Smooth muscle cell (in vitro differentiated cells): ENCODE measurements around the gene TPST2. TPM values are rescaled to one million over a fixed set of nuclear protein-coding genes. Genes with fewer than 3 reads are reported as not detected.

Experiments used
- DNase-seq: peaks from one replicate; lab custom pipeline; 2025; ENCODE audit not compliant: unreplicated experiment; lab: John Stamatoyannopoulos, UW
- H2AFZ ChIP-seq: fragments of 200-600 bp; sonication (generic); 2 replicates; pipeline ENCODE4 v1.6.0; 2016; ENCODE audit warnings: antibody characterized with exemption, low read depth, mild to moderate bottlenecking
- H3F3A ChIP-seq: fragments of 200-600 bp; sonication (generic); 2 replicates; pipeline ENCODE4 v1.6.0; 2017; ENCODE audit warnings: antibody characterized with exemption, low read depth
- H3K27ac ChIP-seq: fragments of 200-600 bp; sonication (generic); 2 replicates; pipeline ENCODE4 v1.5.1; 2016; ENCODE audit warnings: low read depth, mild to moderate bottlenecking
- H3K27me3 ChIP-seq: fragments of 200-600 bp; sonication (generic); 2 replicates; pipeline ENCODE4 v1.6.1; 2016; ENCODE audit warnings: low read depth, mild to moderate bottlenecking
- H3K36me3 ChIP-seq: fragments of 200-600 bp; sonication (generic); 2 replicates; pipeline ENCODE4 v1.5.1; 2016; ENCODE audit warnings: low read depth
- H3K4me1 ChIP-seq: fragments of 200-600 bp; sonication (generic); 2 replicates; pipeline ENCODE4 v1.5.1; 2016; ENCODE audit warnings: low read depth
- H3K4me2 ChIP-seq: fragments of 200-600 bp; sonication (generic); 2 replicates; pipeline ENCODE4 v1.6.0; 2016; ENCODE audit warnings: mild to moderate bottlenecking
- H3K4me3 ChIP-seq: fragments of 200-600 bp; sonication (generic); 2 replicates; pipeline ENCODE4 v1.5.1; 2016; ENCODE audit warnings: mild to moderate bottlenecking
- H3K79me2 ChIP-seq: fragments of 200-600 bp; sonication (generic); 2 replicates; pipeline ENCODE4 v1.6.0; 2016; ENCODE audit warnings: low read depth, mild to moderate bottlenecking
- H3K9ac ChIP-seq: fragments of 200-600 bp; sonication (generic); 2 replicates; pipeline ENCODE4 v1.6.0; 2016; ENCODE audit warnings: low read depth
- H3K9me3 ChIP-seq: fragments of 200-600 bp; sonication (generic); replicated peaks from 2 replicates; pipeline ENCODE4 v1.5.1; 2016; ENCODE audit warnings: low read depth
- H4K20me1 ChIP-seq: fragments of 200-600 bp; sonication (generic); 2 replicates; pipeline ENCODE4 v1.6.0; 2016; ENCODE audit warnings: low read depth
- WGBS: methylation state at CpG from one replicate; pipeline ENCODE4 v1.1.7; 2016; ENCODE audit warnings: low lambda C conversion rate; 5-methylcytosine and 5-hydroxymethylcytosine counted together
- polyA plus RNA-seq: library from polyadenylated mRNA; unstranded; fragments of >200 nt; fragmentation: Nextera tagmentation; extraction: Ambion mirVana; gene quantifications from 2 replicates; pipeline ENCODE4 v1.2.1, GENCODE V29; 2016
- total RNA-seq: library from RNA; depleted of rRNA; stranded (reverse); fragments of >200 nt; gene quantifications from 2 replicates; pipeline ENCODE4 v1.2.3, GENCODE V29; 2014
- TF ChIP-seq, protein P1 (sequence below): fragments of 200-600 bp; sonication (generic); IDR thresholded peaks from 2 replicates; pipeline ENCODE4 v1.5.1; 2017; ENCODE audit warnings: borderline replicate concordance, mild to moderate bottlenecking, antibody characterized with exemption; ENCODE audit not compliant: insufficient read depth, poor library complexity, severe bottlenecking

TPST2 gene
- total and polyA plus RNA-seq, 2 experiments from 2014 or later: 44.1 to 48.5 TPM

- H3K79me2 ChIP-seq: peaks cover 70% of the 10 kb centered on the region
- no peaks in the 10 kb centered on the region for H3K27me3 ChIP-seq
Measured at GRCh38 chr22:26570864-26571525, 18.9 kb downstream of the TPST2 start.

DNA sequence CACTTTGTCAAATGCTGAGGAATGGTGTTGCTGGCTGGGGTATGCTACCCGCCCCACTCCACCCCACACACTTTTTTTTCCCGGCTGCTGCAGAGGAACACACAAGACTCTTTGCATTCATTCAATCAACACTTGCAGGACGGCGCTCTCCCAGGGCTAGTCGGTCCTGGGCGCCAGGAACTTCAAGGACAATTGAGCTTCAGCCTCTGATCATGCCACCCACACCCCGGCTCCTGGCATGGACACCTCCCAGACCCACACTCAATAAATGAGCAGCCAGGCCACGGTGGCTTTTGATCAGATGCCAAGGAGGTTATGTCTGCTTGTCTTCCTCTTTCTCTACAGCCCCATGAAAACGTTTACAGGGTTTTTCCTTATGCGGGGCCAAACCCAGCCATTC, 19.8 kb downstream of the TPST2 start:
- no peak overlapping the region for H3K9ac ChIP-seq
- no peak overlapping the region for H3K27ac ChIP-seq
- H3K36me3 ChIP-seq: no peaks in the 10 kb centered on the region
- H3F3A ChIP-seq: no peaks in the 10 kb centered on the region
- no peaks in the 10 kb centered on the region for H3K9me3 ChIP-seq
- no peak overlapping the region for H2AFZ ChIP-seq
- WGBS: 77% methylated on average over 10 of the region's 10 CpGs
- TF ChIP-seq, protein P1, sequence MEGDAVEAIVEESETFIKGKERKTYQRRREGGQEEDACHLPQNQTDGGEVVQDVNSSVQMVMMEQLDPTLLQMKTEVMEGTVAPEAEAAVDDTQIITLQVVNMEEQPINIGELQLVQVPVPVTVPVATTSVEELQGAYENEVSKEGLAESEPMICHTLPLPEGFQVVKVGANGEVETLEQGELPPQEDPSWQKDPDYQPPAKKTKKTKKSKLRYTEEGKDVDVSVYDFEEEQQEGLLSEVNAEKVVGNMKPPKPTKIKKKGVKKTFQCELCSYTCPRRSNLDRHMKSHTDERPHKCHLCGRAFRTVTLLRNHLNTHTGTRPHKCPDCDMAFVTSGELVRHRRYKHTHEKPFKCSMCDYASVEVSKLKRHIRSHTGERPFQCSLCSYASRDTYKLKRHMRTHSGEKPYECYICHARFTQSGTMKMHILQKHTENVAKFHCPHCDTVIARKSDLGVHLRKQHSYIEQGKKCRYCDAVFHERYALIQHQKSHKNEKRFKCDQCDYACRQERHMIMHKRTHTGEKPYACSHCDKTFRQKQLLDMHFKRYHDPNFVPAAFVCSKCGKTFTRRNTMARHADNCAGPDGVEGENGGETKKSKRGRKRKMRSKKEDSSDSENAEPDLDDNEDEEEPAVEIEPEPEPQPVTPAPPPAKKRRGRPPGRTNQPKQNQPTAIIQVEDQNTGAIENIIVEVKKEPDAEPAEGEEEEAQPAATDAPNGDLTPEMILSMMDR: no peak
- H3K4me1 ChIP-seq: peaks cover 20% of the 10 kb centered on the region
- H3K27me3 ChIP-seq: no peaks in the 10 kb centered on the region
- no peak overlapping the region for H3K4me3 ChIP-seq
- peaks cover 90% of the 10 kb centered on the region for H4K20me1 ChIP-seq
- no peak for DNase-seq
- H3K4me2 ChIP-seq: no peak overlapping the region
- H3K79me2 ChIP-seq: peaks cover 70% of the 10 kb centered on the region

More at GRCh38 chr22:26570864-26571525, 18.9 kb downstream of the TPST2 start:
- H3K4me2 ChIP-seq: no peak overlapping the region
- DNase-seq: no peak
- H3K4me1 ChIP-seq: peaks cover 16% of the 10 kb centered on the region
- no peak overlapping the region for H3K9ac ChIP-seq
- H3K4me3 ChIP-seq: no peak overlapping the region
- 94% methylated on average over 13 of the region's 13 CpGs for WGBS
- no peaks in the 10 kb centered on the region for H3K36me3 ChIP-seq
- no peaks in the 10 kb centered on the region for H3F3A ChIP-seq
- H4K20me1 ChIP-seq: peaks cover 92% of the 10 kb centered on the region
- TF ChIP-seq, protein P1: no peak
- H3K27ac ChIP-seq: no peak overlapping the region
- no peaks in the 10 kb centered on the region for H3K9me3 ChIP-seq
- H2AFZ ChIP-seq: no peak overlapping the region

GRCh38 chr22:26568207-26568706, 21.7 kb downstream of the TPST2 start:
- no peaks in the 10 kb centered on the region for H3K27me3 ChIP-seq
- H3F3A ChIP-seq: no peaks in the 10 kb centered on the region
- H3K27ac ChIP-seq: peak overlapping the region; percentile 79
- no peak for DNase-seq
- H3K79me2 ChIP-seq: peaks cover 73% of the 10 kb centered on the region
- TF ChIP-seq, protein P1: no peak
- peaks cover 20% of the 10 kb centered on the region for H3K4me1 ChIP-seq
- 36% methylated on average over 11 of the region's 11 CpGs for WGBS
- no peak overlapping the region for H3K4me3 ChIP-seq
- H3K9me3 ChIP-seq: no peaks in the 10 kb centered on the region
- H3K36me3 ChIP-seq: no peaks in the 10 kb centered on the region
- H4K20me1 ChIP-seq: peaks cover 90% of the 10 kb centered on the region
- no peak overlapping the region for H2AFZ ChIP-seq
- H3K9ac ChIP-seq: peak overlapping the region; percentile 48
- H3K4me2 ChIP-seq: peak overlapping the region; percentile 42

- peak overlapping the region; percentile 79 for H3K27ac ChIP-seq
- DNase-seq: no peak
- H3K4me1 ChIP-seq: peaks cover 20% of the 10 kb centered on the region
- 58% methylated on average over 2 of the region's 2 CpGs for WGBS
- peak overlapping the region; percentile 42 for H3K4me2 ChIP-seq
- no peaks in the 10 kb centered on the region for H3K27me3 ChIP-seq
- no peaks in the 10 kb centered on the region for H3K9me3 ChIP-seq
- TF ChIP-seq, protein P1: no peak
- no peak overlapping the region for H3K9ac ChIP-seq
- H3F3A ChIP-seq: no peaks in the 10 kb centered on the region
- no peaks in the 10 kb centered on the region for H3K36me3 ChIP-seq
- no peak overlapping the region for H3K4me3 ChIP-seq
- no peak overlapping the region for H2AFZ ChIP-seq
- H4K20me1 ChIP-seq: peaks cover 90% of the 10 kb centered on the region
- H3K79me2 ChIP-seq: peaks cover 76% of the 10 kb centered on the region
Measured at GRCh38 chr22:26567610-26568009, 22.3 kb downstream of the TPST2 start.
